H9 (cell line): Measurements from ENCODE around the gene ATRNL1. TPM values are rescaled to one million over a fixed set of nuclear protein-coding genes. Genes with fewer than 3 reads are reported as not detected.

Experiments used
- DNase-seq: peaks from one replicate; pipeline ENCODE4 v3.0.0-alpha.2; 2017
- H2AFZ ChIP-seq: one replicate; pipeline ENCODE4 v1.6.1; 2013; ENCODE audit warnings: mild to moderate bottlenecking, low read length, control low read depth, moderate library complexity
- H2AK5ac ChIP-seq: 2 replicates; pipeline ENCODE4 v1.6.1; 2013; ENCODE audit warnings: low read length, control low read depth, mixed read lengths; ENCODE audit not compliant: insufficient read length
- H2BK120ac ChIP-seq: one replicate; pipeline ENCODE4 v1.6.1; 2013; ENCODE audit warnings: low read depth, mild to moderate bottlenecking, low read length, control low read depth, inconsistent platforms; ENCODE audit not compliant: poor library complexity, severe bottlenecking
- H2BK12ac ChIP-seq: 2 replicates; pipeline ENCODE4 v1.6.1; 2013; ENCODE audit warnings: low read length, control low read depth, mixed read lengths, low read depth; ENCODE audit not compliant: insufficient read length
- H2BK15ac ChIP-seq: 2 replicates; pipeline ENCODE4 v1.6.1; 2013; ENCODE audit warnings: low read depth, low read length, control low read depth
- H2BK20ac ChIP-seq: one replicate; pipeline ENCODE4 v1.6.1; 2013; ENCODE audit warnings: low read depth, mild to moderate bottlenecking, low read length, control low read depth, inconsistent platforms; ENCODE audit not compliant: poor library complexity, severe bottlenecking
- H2BK5ac ChIP-seq: 2 replicates; pipeline ENCODE4 v1.6.1; 2013; ENCODE audit warnings: low read length, control low read depth, mixed read lengths; ENCODE audit not compliant: insufficient read length
- H3K14ac ChIP-seq: 2 replicates; pipeline ENCODE4 v1.6.1; 2013; ENCODE audit warnings: low read length, control low read depth; ENCODE audit not compliant: insufficient read depth
- H3K18ac ChIP-seq: 2 replicates; pipeline ENCODE4 v1.6.1; 2013; ENCODE audit warnings: low read depth, mild to moderate bottlenecking, mixed read lengths, low read length, control low read depth; ENCODE audit not compliant: insufficient read length
- H3K23ac ChIP-seq: 2 replicates; pipeline ENCODE4 v1.6.1; 2013; ENCODE audit warnings: low read length, control low read depth, mixed read lengths, low read depth; ENCODE audit not compliant: insufficient read length
- H3K23me2 ChIP-seq: 2 replicates; pipeline ENCODE4 v1.6.1; 2013; ENCODE audit warnings: low read depth, mild to moderate bottlenecking, mixed read lengths, low read length, control low read depth; ENCODE audit not compliant: insufficient read length, poor library complexity, severe bottlenecking
- H3K27ac ChIP-seq: 2 replicates; pipeline ENCODE4 v1.5.1; 2013; ENCODE audit warnings: low read length, control low read depth, mixed read lengths, low read depth; ENCODE audit not compliant: insufficient read length
- H3K27me3 ChIP-seq: 2 replicates; pipeline ENCODE4 v1.6.1; 2013; ENCODE audit warnings: low read length, control low read depth, inconsistent platforms; ENCODE audit not compliant: insufficient read depth
- H3K4ac ChIP-seq: 2 replicates; pipeline ENCODE4 v1.6.1; 2013; ENCODE audit warnings: low read depth, mild to moderate bottlenecking, control low read depth, inconsistent platforms, low read length, moderate library complexity
- H3K4me1 ChIP-seq: 2 replicates; pipeline ENCODE4 v1.6.1; 2013; ENCODE audit warnings: low read length, control low read depth, inconsistent platforms; ENCODE audit not compliant: insufficient read depth
- H3K4me2 ChIP-seq: 2 replicates; pipeline ENCODE4 v1.6.1; 2013; ENCODE audit warnings: low read length, control low read depth, mixed read lengths; ENCODE audit not compliant: insufficient read length, insufficient read depth
- H3K56ac ChIP-seq: 2 replicates; pipeline ENCODE4 v1.6.1; 2013; ENCODE audit warnings: low read depth, mild to moderate bottlenecking, mixed read lengths, low read length, control low read depth; ENCODE audit not compliant: insufficient read length
- H3K79me1 ChIP-seq: 2 replicates; pipeline ENCODE4 v1.6.1; 2013; ENCODE audit warnings: low read depth, mild to moderate bottlenecking, moderate library complexity, low read length, control low read depth, inconsistent platforms; ENCODE audit not compliant: insufficient read depth, poor library complexity, severe bottlenecking
- H3K79me2 ChIP-seq: 2 replicates; pipeline ENCODE4 v1.6.1; 2013; ENCODE audit warnings: low read length, control low read depth, inconsistent platforms; ENCODE audit not compliant: insufficient read depth
- H3K9ac ChIP-seq: 2 replicates; pipeline ENCODE4 v1.6.1; 2013; ENCODE audit warnings: low read length, control low read depth, mixed read lengths; ENCODE audit not compliant: insufficient read length; ENCODE audit errors: extremely low read depth
- H3K9me3 ChIP-seq: one replicate; pipeline ENCODE4 v1.6.1; 2013; ENCODE audit warnings: low read depth, low read length, inconsistent platforms; ENCODE audit not compliant: control insufficient read depth
- H3T11ph ChIP-seq: one replicate; pipeline ENCODE4 v1.6.1; 2013; ENCODE audit warnings: mild to moderate bottlenecking, low read length, control low read depth, inconsistent platforms
- H4K20me1 ChIP-seq: one replicate; pipeline ENCODE4 v1.6.1; 2013; ENCODE audit not compliant: control insufficient read depth, insufficient read length, insufficient read depth
- H4K5ac ChIP-seq: 2 replicates; pipeline ENCODE4 v1.6.1; 2013; ENCODE audit warnings: low read depth, mild to moderate bottlenecking, mixed read lengths, low read length, control low read depth; ENCODE audit not compliant: insufficient read length
- H4K8ac ChIP-seq: replicated peaks from 2 replicates; pipeline ENCODE4 v1.6.1; 2013; ENCODE audit warnings: low read length, control low read depth, mixed read lengths, low read depth; ENCODE audit not compliant: insufficient read length
- H4K91ac ChIP-seq: 2 replicates; pipeline ENCODE4 v1.6.1; 2013; ENCODE audit warnings: low read depth, mild to moderate bottlenecking, moderate library complexity, mixed read lengths, low read length, control low read depth; ENCODE audit not compliant: insufficient read length
- H3K27ac Mint-ChIP-seq, 3 experiments: 2 replicates in 2 of 3; 3 replicates in 1 of 3; pipeline ENCODE4 v1.8.0; 2020 to 2021; ENCODE audit warnings: mixed read lengths in 3 of 3, mild to moderate bottlenecking in 1 of 3, moderate library complexity in 1 of 3
- H3K27me3 Mint-ChIP-seq: 2 replicates; pipeline ENCODE4 v1.8.0; 2021; ENCODE audit warnings: low read depth, mild to moderate bottlenecking, moderate library complexity, mixed read lengths
- H3K36me3 Mint-ChIP-seq, 3 experiments: 2 replicates in 2 of 3; 3 replicates in 1 of 3; pipeline ENCODE4 v1.8.0; 2020 to 2021; ENCODE audit warnings: low read depth in 3 of 3, mixed read lengths in 3 of 3; ENCODE audit not compliant: insufficient read depth in 1 of 3
- H3K4me1 Mint-ChIP-seq, 2 experiments: 2 replicates each; pipeline ENCODE4 v1.8.0; 2020; ENCODE audit warnings: mixed read lengths in 2 of 2
- H3K4me3 Mint-ChIP-seq, 2 experiments: 2 replicates in 1 of 2; 3 replicates in 1 of 2; pipeline ENCODE4 v1.8.0; 2020 to 2021; ENCODE audit warnings: mild to moderate bottlenecking in 2 of 2, mixed read lengths in 2 of 2, moderate library complexity in 1 of 2
- H3K9me3 Mint-ChIP-seq, 2 experiments: 2 replicates in 1 of 2; 3 replicates in 1 of 2; pipeline ENCODE4 v1.8.0; 2020; ENCODE audit warnings: mild to moderate bottlenecking in 2 of 2, mixed read lengths in 2 of 2, moderate library complexity in 1 of 2
- WGBS: extraction: QIAGEN DNeasy Blood & Tissue Kit; methylation state at CpG from one replicate; pipeline ENCODE4 v1.1.7; 2013; ENCODE audit warnings: missing lambda C conversion rate, low lambda C conversion rate, mixed read lengths; ENCODE audit not compliant: insufficient read length; ENCODE audit errors: extremely low coverage; 5-methylcytosine and 5-hydroxymethylcytosine counted together
- total RNA-seq: library from RNA; stranded (reverse); gene quantifications from 2 replicates; pipeline ENCODE4 v1.2.1, GENCODE V29; 2021
- TF ChIP-seq, protein P1 (sequence below): fragments of 200-600 bp; sonication (generic); conservative IDR thresholded peaks from 3 replicates; pipeline ENCODE4 v1.8.0; 2021; ENCODE audit warnings: antibody characterized with exemption, mild to moderate bottlenecking

ATRNL1 gene
- total RNA-seq, 1 experiment from 2014 or later: 9.2 TPM

- Histone ChIP-seq H3K23ac (no peak overlapping the region), H3K27ac (no peak overlapping the region), H2AK5ac (no peak overlapping the region), H3T11ph (no peak overlapping the region), H4K5ac (no peak overlapping the region), H3K79me2 (no peaks in the 10 kb centered on the region), H2BK15ac (no peak overlapping the region), H3K27me3 (no peaks in the 10 kb centered on the region), H3K56ac (no peak overlapping the region), H3K4ac (no peak overlapping the region), H4K8ac (no peak overlapping the region), H3K79me1 (no peaks in the 10 kb centered on the region), H2BK120ac (no peak overlapping the region), H3K9ac (no peak overlapping the region), H2BK12ac (no peak overlapping the region), H3K18ac (no peak overlapping the region), H3K4me2 (no peak overlapping the region), H3K23me2 (no peaks in the 10 kb centered on the region), H3K9me3 (no peaks in the 10 kb centered on the region), H2BK20ac (no peak overlapping the region), H2AFZ (no peak overlapping the region), H3K4me1 (no peaks in the 10 kb centered on the region), H3K14ac (no peak overlapping the region), H4K91ac (no peak overlapping the region), H4K20me1 (no peaks in the 10 kb centered on the region), H2BK5ac (no peak overlapping the region)
- Mint-ChIP-seq H3K4me3 (no peak overlapping the region), H3K9me3 (peaks cover 1 to 8% of the 10 kb centered on the region in 2 experiments; a peak in 4 of 5 replicates), H3K4me1 (no peaks in the 10 kb centered on the region), H3K36me3 (no peaks in the 10 kb centered on the region; a peak in 1 of 7 replicates), H3K27me3 (no peaks in the 10 kb centered on the region), H3K27ac (no peak overlapping the region)
- TF ChIP-seq, protein P1, sequence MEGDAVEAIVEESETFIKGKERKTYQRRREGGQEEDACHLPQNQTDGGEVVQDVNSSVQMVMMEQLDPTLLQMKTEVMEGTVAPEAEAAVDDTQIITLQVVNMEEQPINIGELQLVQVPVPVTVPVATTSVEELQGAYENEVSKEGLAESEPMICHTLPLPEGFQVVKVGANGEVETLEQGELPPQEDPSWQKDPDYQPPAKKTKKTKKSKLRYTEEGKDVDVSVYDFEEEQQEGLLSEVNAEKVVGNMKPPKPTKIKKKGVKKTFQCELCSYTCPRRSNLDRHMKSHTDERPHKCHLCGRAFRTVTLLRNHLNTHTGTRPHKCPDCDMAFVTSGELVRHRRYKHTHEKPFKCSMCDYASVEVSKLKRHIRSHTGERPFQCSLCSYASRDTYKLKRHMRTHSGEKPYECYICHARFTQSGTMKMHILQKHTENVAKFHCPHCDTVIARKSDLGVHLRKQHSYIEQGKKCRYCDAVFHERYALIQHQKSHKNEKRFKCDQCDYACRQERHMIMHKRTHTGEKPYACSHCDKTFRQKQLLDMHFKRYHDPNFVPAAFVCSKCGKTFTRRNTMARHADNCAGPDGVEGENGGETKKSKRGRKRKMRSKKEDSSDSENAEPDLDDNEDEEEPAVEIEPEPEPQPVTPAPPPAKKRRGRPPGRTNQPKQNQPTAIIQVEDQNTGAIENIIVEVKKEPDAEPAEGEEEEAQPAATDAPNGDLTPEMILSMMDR: no peak
- WGBS: no CpG with 5 or more reads among the region's 2 CpGs
- no peak for DNase-seq
Observed at GRCh38 chr10:115593060-115593459, 499.9 kb downstream of the ATRNL1 start.
